PC-3 (cell line): Measurements from ENCODE around the gene SPP2. TPM values are rescaled to one million over a fixed set of nuclear protein-coding genes. Genes with fewer than 3 reads are reported as not detected.
A peak's percentile ranks its signal among the peaks of the same experiment; 100 is the strongest.

Source experiments
- ATAC-seq: fragments of 200-7000 bp; cut with Tn5 transposase; 2 replicates; pipeline ENCODE4 v1.9.1; 2020; ENCODE audit warnings: mild to moderate bottlenecking, moderate library complexity
- BruUV-seq: library from RNA; stranded (reverse); fragments of 400-500 nt; replicated peaks from 2 replicates; lab custom pipeline; 2021; lab: Mats Ljungman, UMichigan
- CTCF ChIA-PET: fragments of 300-600 bp; sonication (Branson Sonifier 250); formaldehyde crosslinking; loops from one replicate; lab custom pipeline; 2022; ENCODE audit warnings: antibody characterized with exemption; lab: Charles Lee
- POLR2A ChIA-PET: fragments of 300-600 bp; sonication (Branson Sonifier 250); formaldehyde crosslinking; loops from one replicate; lab custom pipeline; 2022; ENCODE audit warnings: antibody characterized with exemption; ENCODE audit not compliant: unreplicated experiment; lab: Charles Lee
- DNase-seq: peaks from one replicate; pipeline ENCODE4 v3.0.0-alpha.2; 2015
- H2AFZ ChIP-seq: fragments of 300-600 bp; sonication (generic); 2 replicates; pipeline ENCODE4 v1.6.0; 2016; ENCODE audit warnings: antibody characterized with exemption, low read length
- H3F3A ChIP-seq: fragments of 300-600 bp; sonication (generic); one replicate; pipeline ENCODE4 v1.6.0; 2017; ENCODE audit warnings: antibody characterized with exemption, low read length, control low read depth, mild to moderate bottlenecking; ENCODE audit not compliant: unreplicated experiment
- H3K27ac ChIP-seq: fragments of 300-600 bp; sonication (generic); 2 replicates; pipeline ENCODE4 v1.5.1; 2016; ENCODE audit warnings: mild to moderate bottlenecking, low read length
- H3K27me3 ChIP-seq: fragments of 300-600 bp; sonication (generic); 2 replicates; pipeline ENCODE4 v1.6.1; 2016; ENCODE audit warnings: low read length, mixed read lengths
- H3K36me3 ChIP-seq: fragments of 300-600 bp; sonication (generic); 2 replicates; pipeline ENCODE4 v1.6.1; 2016; ENCODE audit warnings: low read depth, mixed run types, low read length, mixed read lengths
- H3K4me1 ChIP-seq: fragments of 300-600 bp; sonication (generic); 2 replicates; pipeline ENCODE4 v1.5.1; 2016; ENCODE audit warnings: low read length; ENCODE audit not compliant: insufficient read depth
- H3K4me2 ChIP-seq: fragments of 300-600 bp; sonication (generic); 2 replicates; pipeline ENCODE4 v1.6.0; 2016; ENCODE audit warnings: low read length
- H3K4me3 ChIP-seq: fragments of 300-600 bp; sonication (generic); 2 replicates; pipeline ENCODE4 v1.5.1; 2016; ENCODE audit warnings: mild to moderate bottlenecking, low read length, mixed read lengths
- H3K79me2 ChIP-seq: fragments of 300-600 bp; sonication (generic); 2 replicates; pipeline ENCODE4 v1.6.1; 2017; ENCODE audit warnings: low read length, mixed read lengths
- H3K9ac ChIP-seq: fragments of 300-600 bp; sonication (generic); 2 replicates; pipeline ENCODE4 v1.6.0; 2016; ENCODE audit warnings: mild to moderate bottlenecking, low read length
- H3K9me2 ChIP-seq: fragments of 300-600 bp; sonication (generic); replicated peaks from 2 replicates; pipeline ENCODE4 v1.6.1; 2016; ENCODE audit warnings: mixed run types, low read length, mixed read lengths
- H3K9me3 ChIP-seq: fragments of 300-600 bp; sonication (generic); 2 replicates; pipeline ENCODE4 v1.6.1; 2016; ENCODE audit warnings: low read length, mixed read lengths
- H4K20me1 ChIP-seq: fragments of 300-600 bp; sonication (generic); 2 replicates; pipeline ENCODE4 v1.6.1; 2016; ENCODE audit warnings: low read length, mixed read lengths
- CTCF ChIP-seq: fragments of 300-600 bp; sonication (generic); conservative IDR thresholded peaks from 2 replicates; pipeline ENCODE4 v1.5.1; 2017; ENCODE audit warnings: antibody characterized with exemption, low read depth, mild to moderate bottlenecking, low read length
- EZH2 ChIP-seq: fragments of 300-600 bp; sonication (generic); IDR thresholded peaks from one replicate; pipeline ENCODE4 v1.6.1; 2017; ENCODE audit warnings: antibody characterized with exemption, mild to moderate bottlenecking, low read length; ENCODE audit not compliant: unreplicated experiment
- EZH2phosphoT487 ChIP-seq: fragments of 300-600 bp; sonication (generic); IDR thresholded peaks from 2 replicates; pipeline ENCODE4 v1.6.1; 2018; ENCODE audit warnings: mild to moderate bottlenecking, antibody characterized with exemption, low read length, borderline replicate concordance
- intact Hi-C: fragments of 100-400 bp; cut with micrococcal nuclease; formaldehyde crosslinking; loops from 2 replicates; pipeline ENCODE4 v1.9.0; 2023
- total RNA-seq: library from RNA; depleted of rRNA; stranded (reverse); fragments of >200 nt; gene quantifications from 2 replicates; pipeline ENCODE4 v1.2.3, GENCODE V29; 2014

SPP2 gene
- total RNA-seq, 1 experiment from 2014 or later: not detected

DNA sequence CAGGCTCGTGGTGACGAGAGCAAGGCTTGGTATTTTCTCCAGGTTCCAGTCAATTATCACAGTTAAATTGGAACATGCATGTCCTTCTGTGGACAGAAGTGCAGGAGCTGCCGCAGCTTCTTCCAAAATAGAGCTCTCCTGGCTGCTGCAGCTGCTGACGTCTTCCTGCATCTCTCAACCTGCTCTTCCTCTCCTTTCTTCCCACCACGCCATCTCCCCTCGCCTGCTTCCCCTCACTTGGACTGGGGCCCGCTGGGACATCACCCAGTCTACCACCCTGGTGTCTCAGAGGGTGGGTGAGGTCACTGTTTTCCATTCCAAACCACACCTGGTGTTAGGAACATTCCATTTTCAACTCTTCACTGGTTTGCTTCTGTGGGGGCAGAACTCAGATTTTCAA is 41.4 kb downstream of the SPP2 start:
- peak overlapping the region; percentile 43 for H3K27ac ChIP-seq
- no peak for DNase-seq
- CTCF ChIA-PET: interaction anchor here (0.6 to 0.7 kb wide), 2 partner anchors 235 to 1176 kb away, joined by 3 read pairs; no protein-coding TSS in a partner anchor
- no peak overlapping the region for H3K9ac ChIP-seq
- no peaks in the 10 kb centered on the region for H3K36me3 ChIP-seq
- H3K4me1 ChIP-seq: peaks cover 17% of the 10 kb centered on the region
- no peak for TF ChIP-seq EZH2
- no peak for TF ChIP-seq CTCF
- TF ChIP-seq EZH2phosphoT487: no peak
- H3K9me2 ChIP-seq: no peaks in the 10 kb centered on the region
- ATAC-seq: peak; percentile 47
- H4K20me1 ChIP-seq: no peaks in the 10 kb centered on the region
- H2AFZ ChIP-seq: peak overlapping the region; percentile 62
- intact Hi-C loops: no loop called here
- H3K4me3 ChIP-seq: no peak overlapping the region; the same call in 1 of the 2 replicates
- POLR2A ChIA-PET: no interaction called here
- H3K4me2 ChIP-seq: peak overlapping the region; percentile 62
- H3K9me3 ChIP-seq: no peaks in the 10 kb centered on the region
- BruUV-seq: no TSS peak
- no peaks in the 10 kb centered on the region for H3K79me2 ChIP-seq
- no peaks in the 10 kb centered on the region for H3K27me3 ChIP-seq
- H3F3A ChIP-seq: no peaks in the 10 kb centered on the region

GRCh38 chr2:234092344-234092743 is 41.8 kb downstream of the SPP2 start:
- Histone ChIP-seq H3K27ac (no peak overlapping the region), H3K27me3 (no peaks in the 10 kb centered on the region), H3K9me2 (no peaks in the 10 kb centered on the region), H4K20me1 (no peaks in the 10 kb centered on the region), H3F3A (no peaks in the 10 kb centered on the region), H3K36me3 (no peaks in the 10 kb centered on the region), H3K9ac (no peak overlapping the region), H3K4me2 (0 out of 2 replicates have a peak overlapping the region, but pooled peaks have one; percentile 62), H3K4me1 (peaks cover 17% of the 10 kb centered on the region), H3K9me3 (no peaks in the 10 kb centered on the region), H3K4me3 (no peak overlapping the region), H2AFZ (0 out of 2 replicates have a peak overlapping the region, but pooled peaks have one; percentile 62), H3K79me2 (no peaks in the 10 kb centered on the region)
- intact Hi-C loops: no loop called here
- no TSS peak for BruUV-seq
- ChIA-PET CTCF (no interaction called here), POLR2A (no interaction called here)
- DNase-seq: no peak
- no peak for ATAC-seq
- no peak for TF ChIP-seq CTCF
- TF ChIP-seq EZH2phosphoT487: no peak

- BruUV-seq: no TSS peak
- Histone ChIP-seq H3K4me2 (no peak overlapping the region), H3K27ac (no peak overlapping the region), H2AFZ (no peak overlapping the region), H4K20me1 (no peaks in the 10 kb centered on the region), H3K27me3 (no peaks in the 10 kb centered on the region), H3K79me2 (no peaks in the 10 kb centered on the region), H3K9me2 (no peaks in the 10 kb centered on the region), H3K4me1 (peaks cover 17% of the 10 kb centered on the region), H3K9me3 (no peaks in the 10 kb centered on the region), H3K36me3 (no peaks in the 10 kb centered on the region), H3K4me3 (no peak overlapping the region), H3K9ac (no peak overlapping the region), H3F3A (no peaks in the 10 kb centered on the region)
- DNase-seq: no peak
- intact Hi-C loops: no loop called here
- ChIA-PET CTCF (interaction anchor here (0.6 kb wide), 1 partner anchor 694 kb away, joined by 3 read pairs; no protein-coding TSS in a partner anchor), POLR2A (no interaction called here)
- no peak for TF ChIP-seq EZH2
- no peak for ATAC-seq
Observed at GRCh38 chr2:234095301-234095700, 44.8 kb downstream of the SPP2 start.
